ENCODE data around the gene CAMK2D.

- TF ChIP-seq REST (IDR thresholded peaks at IDR 0.05) (no peak), JUN (IDR thresholded peaks at IDR 0.05) (no peak), RFX5 (IDR thresholded peaks at IDR 0.05) (no peak), POLR2A (IDR thresholded peaks at IDR 0.05; ENCODE audit: low read length) (no peak), HDAC2 (IDR thresholded peaks at IDR 0.05) (no peak), RAD21 (conservative IDR thresholded peaks at IDR 0.05 in 1 of 2, IDR thresholded peaks at IDR 0.05 in 1 of 2) (no peak), SMC3 (IDR thresholded peaks at IDR 0.05) (no peak), RARB (CRISPR knock-in tag; IDR thresholded peaks at IDR 0.05) (no peak), CHD2 (IDR thresholded peaks at IDR 0.05; ENCODE audit: low read length, partially characterized antibody) (no peak)
- TF ChIP-seq, protein P1, sequence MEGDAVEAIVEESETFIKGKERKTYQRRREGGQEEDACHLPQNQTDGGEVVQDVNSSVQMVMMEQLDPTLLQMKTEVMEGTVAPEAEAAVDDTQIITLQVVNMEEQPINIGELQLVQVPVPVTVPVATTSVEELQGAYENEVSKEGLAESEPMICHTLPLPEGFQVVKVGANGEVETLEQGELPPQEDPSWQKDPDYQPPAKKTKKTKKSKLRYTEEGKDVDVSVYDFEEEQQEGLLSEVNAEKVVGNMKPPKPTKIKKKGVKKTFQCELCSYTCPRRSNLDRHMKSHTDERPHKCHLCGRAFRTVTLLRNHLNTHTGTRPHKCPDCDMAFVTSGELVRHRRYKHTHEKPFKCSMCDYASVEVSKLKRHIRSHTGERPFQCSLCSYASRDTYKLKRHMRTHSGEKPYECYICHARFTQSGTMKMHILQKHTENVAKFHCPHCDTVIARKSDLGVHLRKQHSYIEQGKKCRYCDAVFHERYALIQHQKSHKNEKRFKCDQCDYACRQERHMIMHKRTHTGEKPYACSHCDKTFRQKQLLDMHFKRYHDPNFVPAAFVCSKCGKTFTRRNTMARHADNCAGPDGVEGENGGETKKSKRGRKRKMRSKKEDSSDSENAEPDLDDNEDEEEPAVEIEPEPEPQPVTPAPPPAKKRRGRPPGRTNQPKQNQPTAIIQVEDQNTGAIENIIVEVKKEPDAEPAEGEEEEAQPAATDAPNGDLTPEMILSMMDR (IDR thresholded peaks at IDR 0.05) = no peak
These were observed 262.4 kb downstream of the CAMK2D start for GRCh38 chr4:113499166-113499565.

Measured in A549 (cell line).